Heart left ventricle (tissue), 16 donors: ENCODE measurements around the gene SMIM44. TPM values are rescaled to one million over a fixed set of nuclear protein-coding genes. Genes with fewer than 3 reads are reported as not detected.

ENCODE experiments used
- ATAC-seq, 4 donors: fragments of 200-7000 bp; cut with Tn5 transposase; one replicate each; pipeline ENCODE4 v1.9.1; 2020 to 2022; ENCODE audit warnings: moderate library complexity in 4 of 4, mild to moderate bottlenecking in 3 of 4, moderate number of reproducible peaks in 1 of 4
- DNase-seq, 5 donors: peaks; one replicate each; pipeline ENCODE4 v3.0.0-alpha.2; 2020
- H3K27ac ChIP-seq, 12 donors: fragments of 200-600 bp; sonication (generic) in 4 of 12; one replicate each; pipeline versions ENCODE4 v1.5.0 to v1.8.0; 2016 to 2022; ENCODE audit warnings: mild to moderate bottlenecking in 2 of 12
- H3K27me3 ChIP-seq, 9 donors: fragments of 200-600 bp; sonication (generic) in 2 of 9; one replicate each; pipeline versions ENCODE4 v1.5.1 to v1.8.0; 2016 to 2022; ENCODE audit warnings: mild to moderate bottlenecking in 3 of 9
- H3K36me3 ChIP-seq, 9 donors: fragments of 200-600 bp; sonication (generic) in 2 of 9; one replicate each; pipeline versions ENCODE4 v1.5.0 to v1.8.0; 2018 to 2022; ENCODE audit warnings: mild to moderate bottlenecking in 2 of 9
- H3K4me1 ChIP-seq, 12 donors: fragments of 200-600 bp; sonication (generic) in 4 of 12; one replicate each; pipeline versions ENCODE4 v1.5.0 to v1.8.0; 2016 to 2022; ENCODE audit warnings: mild to moderate bottlenecking in 3 of 12
- H3K4me3 ChIP-seq, 12 donors: fragments of 200-600 bp; sonication (generic) in 4 of 12; one replicate each; pipeline versions ENCODE4 v1.5.0 to v1.8.0; 2017 to 2022; ENCODE audit warnings: mild to moderate bottlenecking in 9 of 12, moderate library complexity in 4 of 12
- H3K9me3 ChIP-seq, 12 donors: fragments of 200-600 bp; sonication (generic) in 4 of 12; one replicate each; pipeline versions ENCODE4 v1.5.0 to v1.8.0; 2016 to 2022; ENCODE audit warnings: mild to moderate bottlenecking in 1 of 12
- POLR2A ChIP-seq, 2 donors: fragments of 450-650 bp; IDR thresholded peaks; one replicate each; pipeline ENCODE4 v1.6.1; 2017; ENCODE audit warnings: antibody characterized with exemption in 2 of 2, mild to moderate bottlenecking in 2 of 2, moderate library complexity in 2 of 2
- WGBS, 4 donors: extraction: QIAGEN DNeasy Blood & Tissue Kit in 2 of 4; methylation state at CpG; one replicate each; pipeline versions ENCODE4 v1.1.5 to v1.1.7; 2013 to 2018; 5-methylcytosine and 5-hydroxymethylcytosine counted together
- intact Hi-C, 10 donors: fragments of 100-400 bp; cut with DNase I; formaldehyde crosslinking; loops; one replicate each; pipeline versions ENCODE4 v1.11.1 to v1.14.2; 2022
- polyA plus RNA-seq, 2 donors: library from polyadenylated mRNA; stranded (reverse); fragments of 200-250 nt; gene quantifications; one replicate each; pipeline ENCODE4 v1.2.3, GENCODE V29; 2013
- total RNA-seq, 9 donors: library from RNA; depleted of rRNA in 2 of 9; stranded (reverse); fragments of >200 nt in 2 of 9; fragmentation: NEBNext Ultra II Directional in 3 of 9; extraction: Animal tissue kit (Norgen Biotek cat#: 25700) in 3 of 9; gene quantifications; one replicate each; pipeline versions ENCODE4 v1.1.0 to v1.2.4, GENCODE V29; 2016 to 2023
- TF ChIP-seq, protein P1 (sequence below), 12 donors: fragments of 200-600 bp; sonication (generic) in 4 of 12; IDR thresholded peaks; one replicate each; pipeline versions ENCODE4 v1.5.0 to v1.8.0; 2018 to 2022; ENCODE audit warnings: antibody characterized with exemption in 12 of 12, mild to moderate bottlenecking in 5 of 12
- donor health status: ischemic (EF 13 %, LVEDD 7.1; RV severe dilation, severe dysfunction).
- donor health status: healthy with polysubstance abuse.
- donor health status: DM: no; HTN: yes; CAD: no.
- donor health status: DM: no; HTN: no; CAD: no.
- donor health status: ischemic (EF 25% LVEDD 6.9; RV normal size, moderate dysfunction).
- donor health status: ischemic (EF 25% LVEDD 5.7; RV mildly dilated, moderate dysfunction).
- donor health status: healthy.
- donor health status: DM: yes; HTN: yes; CAD: no.
- donor health status: ischemic (EF 35%, LVEDD 5.7; RV mildly dilated, moderate dysfunction).
- donor health status: nonischemic (EF 11% LVEDD 7.7; RV severe dilation, severe dysfunction).
- donor health status: DM: yes; HTN: yes; CAD: no.
- donor health status: PGD.
- donor health status: ischemic (EF 29% LVEDD 5.4; RV normal size, mild dysfunction).
- donor health status: nonischemic (EF 23%, LVEDD 6.1; RV moderate dilation, normal function).

Gene SMIM44
- total and polyA plus RNA-seq, 11 donors: not detected

- H3K4me1 ChIP-seq: peaks cover 0 to 27% (median 15%) of the 10 kb centered on the region in 12 donors
- peak; percentile 93 to 97 (median 94) for ATAC-seq
- H3K36me3 ChIP-seq: peaks cover 0 to 14% (median 11%) of the 10 kb centered on the region in 9 donors
- TF ChIP-seq, protein P1, sequence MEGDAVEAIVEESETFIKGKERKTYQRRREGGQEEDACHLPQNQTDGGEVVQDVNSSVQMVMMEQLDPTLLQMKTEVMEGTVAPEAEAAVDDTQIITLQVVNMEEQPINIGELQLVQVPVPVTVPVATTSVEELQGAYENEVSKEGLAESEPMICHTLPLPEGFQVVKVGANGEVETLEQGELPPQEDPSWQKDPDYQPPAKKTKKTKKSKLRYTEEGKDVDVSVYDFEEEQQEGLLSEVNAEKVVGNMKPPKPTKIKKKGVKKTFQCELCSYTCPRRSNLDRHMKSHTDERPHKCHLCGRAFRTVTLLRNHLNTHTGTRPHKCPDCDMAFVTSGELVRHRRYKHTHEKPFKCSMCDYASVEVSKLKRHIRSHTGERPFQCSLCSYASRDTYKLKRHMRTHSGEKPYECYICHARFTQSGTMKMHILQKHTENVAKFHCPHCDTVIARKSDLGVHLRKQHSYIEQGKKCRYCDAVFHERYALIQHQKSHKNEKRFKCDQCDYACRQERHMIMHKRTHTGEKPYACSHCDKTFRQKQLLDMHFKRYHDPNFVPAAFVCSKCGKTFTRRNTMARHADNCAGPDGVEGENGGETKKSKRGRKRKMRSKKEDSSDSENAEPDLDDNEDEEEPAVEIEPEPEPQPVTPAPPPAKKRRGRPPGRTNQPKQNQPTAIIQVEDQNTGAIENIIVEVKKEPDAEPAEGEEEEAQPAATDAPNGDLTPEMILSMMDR (IDR thresholded peaks at IDR 0.05): no peak
- no peak for TF ChIP-seq POLR2A (IDR thresholded peaks at IDR 0.05)
- 0% methylated on average over 46 to 52 of the region's 52 CpGs for WGBS, 4 donors
- no peaks in the 10 kb centered on the region for H3K27me3 ChIP-seq
- peak within 1 kb of the TSS; percentile 67 to 99 (median 92) for H3K4me3 ChIP-seq
- DNase-seq: peak; percentile 95 to 97 (median 96)
- peak within 1 kb of the TSS; percentile 84 to 98 (median 95) for H3K27ac ChIP-seq
- no peaks in the 10 kb centered on the region for H3K9me3 ChIP-seq
- intact Hi-C loops: no loop called here
Measured at GRCh38 chr19:3500429-3501101, 17.3 kb upstream of the SMIM44 start, which contains the start of gene DOHH. TSS of gene DOHH (minus strand) at chr19:3500674. CDS start at chr19:3496814, 3,860 bp downstream.

- Histone ChIP-seq H3K27ac (peak overlapping the region; percentile 84 to 98 (median 95)), H3K36me3 (peaks cover 0 to 21% (median 18%) of the 10 kb centered on the region in 9 donors), H3K4me3 (peak overlapping the region; percentile 67 to 99 (median 92)), H3K4me1 (peaks cover 0 to 20% (median 13%) of the 10 kb centered on the region in 12 donors), H3K9me3 (no peaks in the 10 kb centered on the region), H3K27me3 (no peaks in the 10 kb centered on the region)
- WGBS, 4 donors: 23 to 32% (median 24%) methylated on average over 16 to 18 of the region's 18 CpGs
- intact Hi-C loops: no loop called here
- no peak for DNase-seq
- ATAC-seq: peak in 2 of 4 donors; percentile 6 to 16
- no peak for TF ChIP-seq POLR2A (IDR thresholded peaks at IDR 0.05)
- TF ChIP-seq, protein P1 (IDR thresholded peaks at IDR 0.05): no peak
Measured at GRCh38 chr19:3499738-3500428, 16.6 kb upstream of the SMIM44 start.

DNA sequence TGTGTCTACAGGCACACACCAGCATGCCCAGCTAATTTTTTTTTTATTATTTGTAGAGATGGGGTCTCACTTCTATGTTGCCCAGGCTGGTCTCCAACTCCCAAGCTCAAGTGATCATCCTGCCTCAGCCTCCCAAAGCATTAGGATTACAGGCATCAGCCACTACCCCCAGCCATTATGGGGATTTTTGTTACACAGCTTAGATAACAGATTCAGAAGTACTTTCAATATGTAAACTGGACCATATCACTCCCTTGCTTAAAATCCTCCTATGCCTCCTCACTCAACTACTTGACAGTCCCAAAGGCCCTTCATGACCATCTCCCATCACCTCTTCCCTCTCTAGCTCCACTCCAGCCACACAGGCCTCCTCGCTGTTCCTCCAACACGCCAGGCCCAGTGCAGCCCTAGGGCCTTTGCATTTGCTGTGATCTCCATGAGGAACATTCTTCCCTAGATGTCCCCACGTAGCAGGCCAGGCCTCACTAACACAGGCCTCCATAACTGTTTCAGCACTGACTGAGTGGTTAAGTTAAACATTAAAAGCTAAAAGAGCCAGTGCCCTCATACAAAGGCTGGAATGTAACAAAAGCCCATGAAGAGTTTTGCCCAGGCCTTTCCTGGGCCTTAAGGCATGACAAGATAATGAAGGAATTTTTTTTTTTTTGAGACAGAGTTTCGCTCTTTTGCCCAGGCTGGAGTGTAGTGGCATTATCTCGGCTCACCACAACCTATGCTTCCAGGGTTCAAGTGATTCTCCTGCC lies 14.7 kb upstream of the SMIM44 start:
- no peak for ATAC-seq
- H3K27ac ChIP-seq: no peak overlapping the region
- intact Hi-C loops: no loop called here
- no peak for DNase-seq
- 94 to 97% (median 95%) methylated on average over 5 of the region's 5 CpGs for whole genome bisulfite sequencing, 4 donors
- no peak overlapping the region for H3K4me3 ChIP-seq
- no peaks in the 10 kb centered on the region for H3K9me3 ChIP-seq
- H3K36me3 ChIP-seq: peaks cover 0 to 39% (median 31%) of the 10 kb centered on the region in 9 donors
- H3K4me1 ChIP-seq: peaks cover 0 to 19% (median 13%) of the 10 kb centered on the region in 12 donors
- H3K27me3 ChIP-seq: no peaks in the 10 kb centered on the region
- TF ChIP-seq POLR2A (IDR thresholded peaks at IDR 0.05): no peak
- TF ChIP-seq, protein P1 (IDR thresholded peaks at IDR 0.05): no peak
